Right ventricle myocardium inferior (tissue), 1 donor: ENCODE measurements around the gene RBMXL3. TPM values are rescaled to one million over a fixed set of nuclear protein-coding genes. Genes with fewer than 3 reads are reported as not detected.
"Not testable (repeated sequence)": the region's sequence is repeated elsewhere in the genome, so short reads cannot be mapped to it uniquely, and the experiment has no call there.

ENCODE experiments used
- ATAC-seq: fragments of 200-7000 bp; cut with Tn5 transposase; one replicate; pipeline ENCODE4 v1.9.1; 2020; ENCODE audit warnings: mild to moderate bottlenecking, moderate library complexity
- DNase-seq: peaks from one replicate; pipeline ENCODE4 v3.0.0; 2021; ENCODE audit errors: missing footprints
- intact Hi-C: fragments of 100-400 bp; cut with DNase I; formaldehyde crosslinking; loops from one replicate; pipeline ENCODE4 v1.11.0; 2022
- long read RNA-seq: library from polyadenylated mRNA; unstranded; transcript quantifications from one replicate; pipeline ENCODE4 v2.0.0, GENCODE V29; 2021
- total RNA-seq: library from RNA; stranded (reverse); fragmentation: NEBNext Ultra II Directional; extraction: Animal tissue kit (Norgen Biotek cat#: 25700); gene quantifications from one replicate; pipeline ENCODE4 v1.2.1, GENCODE V29; 2021
- donor health status: DM: no; HTN: yes; CAD: no; lungs with severe emphysema.

Gene RBMXL3
- not detected for total RNA-seq
- long read RNA-seq: 0 reads

DNA sequence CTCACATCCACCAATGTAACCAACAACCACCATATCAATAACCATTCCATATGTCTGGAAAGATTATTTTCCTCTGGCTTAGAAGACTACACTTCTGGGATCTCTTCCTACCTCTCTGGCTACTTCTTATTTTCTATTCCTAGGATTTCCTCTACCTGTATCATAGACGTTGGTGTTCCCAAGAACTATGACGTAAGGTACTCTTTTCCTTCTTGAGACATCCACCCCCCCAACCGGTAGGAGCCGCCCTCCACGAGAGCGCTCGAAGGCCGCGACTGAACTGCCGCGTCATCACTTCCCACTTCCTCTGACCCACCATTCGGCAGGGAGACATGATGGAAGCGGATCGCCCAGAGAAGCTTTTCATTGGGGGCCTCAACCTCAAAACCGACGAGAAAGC lies at the start of gene RBMXL3:
TSS of gene RBMXL3 (plus strand) at position 301 of the 400 bp plus-strand sequence. CDS start at position 333, 32 bp downstream.
- intact Hi-C loops: no loop called here
- DNase-seq (no peak), ATAC-seq (no peak)

DNA sequence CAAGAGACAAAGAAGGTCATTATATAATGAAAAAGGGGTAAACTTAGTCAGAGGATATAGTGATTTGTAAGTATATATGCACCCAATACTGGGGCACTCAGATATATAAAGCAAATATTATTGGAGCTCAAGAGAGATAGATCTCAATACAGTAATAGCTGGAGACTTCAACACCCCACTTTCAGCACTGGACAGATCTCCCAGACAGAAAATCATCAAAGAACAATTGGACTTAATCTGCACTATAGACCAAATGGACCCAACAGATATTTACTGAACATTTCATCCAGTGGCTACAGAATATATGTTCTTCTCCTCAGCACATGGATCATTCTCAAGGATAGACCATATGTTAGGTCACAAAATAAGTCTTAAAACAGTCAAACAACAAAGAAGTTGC lies 47.2 kb upstream of the RBMXL3 start:
- DNase-seq (no peak), ATAC-seq (no peak)
- intact Hi-C loops: loop anchor here (10.0 kb wide), 1 partner anchor 517 kb away; no protein-coding TSS in a partner anchor

GRCh38 chrX:115147220-115147619 lies 42.0 kb upstream of the RBMXL3 start:
- no peak for ATAC-seq
- intact Hi-C loops: loop anchor here (10.0 kb wide), 1 partner anchor 522 kb away; no protein-coding TSS in a partner anchor
- no peak for DNase-seq

- intact Hi-C loops: no loop called here
- no peak for DNase-seq
- no peak for ATAC-seq
These were observed 16.0 kb upstream of the RBMXL3 start for GRCh38 chrX:115173181-115173580.

GRCh38 chrX:115174548-115174947 lies 14.7 kb upstream of the RBMXL3 start:
- DNase-seq: no peak
- intact Hi-C loops: no loop called here

DNA sequence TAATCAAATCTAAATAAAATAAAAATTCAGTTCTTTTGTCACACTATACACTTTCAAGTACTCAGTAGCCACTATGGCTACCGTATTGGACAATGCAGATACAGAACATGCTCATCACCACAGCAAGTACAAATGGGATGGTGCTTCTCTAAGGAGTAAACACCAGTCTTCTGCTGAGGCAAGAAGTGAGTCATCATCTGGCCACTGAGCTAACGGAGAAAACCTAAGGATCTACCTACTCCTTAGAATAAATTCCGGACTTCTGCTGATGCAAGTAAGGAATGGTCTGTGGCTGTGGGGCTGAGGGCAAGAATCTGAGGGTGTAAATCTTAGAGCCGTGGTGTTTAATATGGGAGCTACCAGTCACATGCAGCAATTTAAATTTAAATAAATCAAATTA lies 11.3 kb upstream of the RBMXL3 start:
- intact Hi-C loops: loop anchor here (1.0 kb wide), 1 partner anchor 9 kb away; no protein-coding TSS in a partner anchor
- ATAC-seq (no peak), DNase-seq (no peak)

More at GRCh38 chrX:115174548-115174947, 14.7 kb upstream of the RBMXL3 start:
- ATAC-seq: no peak

- intact Hi-C loops: no loop called here
These were observed 10.7 kb upstream of the RBMXL3 start for GRCh38 chrX:115178473-115178872.

DNA sequence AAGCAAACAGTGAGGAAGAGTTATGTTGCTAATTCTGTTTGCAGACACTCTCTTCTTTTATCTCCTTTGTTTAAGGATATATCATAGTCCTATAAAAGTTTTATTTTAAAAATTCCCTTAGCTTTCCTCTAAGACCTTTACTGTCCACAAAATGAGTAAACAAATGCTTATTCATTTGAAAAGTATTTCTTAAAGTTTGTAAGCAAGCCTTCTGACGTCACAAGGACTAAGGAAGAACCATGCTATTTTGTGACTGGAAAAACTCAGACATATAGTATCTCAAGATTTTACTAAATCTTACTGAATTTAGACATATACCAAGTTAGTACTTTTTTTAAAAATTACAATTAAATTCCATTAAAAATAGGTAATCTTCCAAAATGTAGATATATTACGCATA lies 5.2 kb upstream of the RBMXL3 start:
- intact Hi-C loops: no loop called here
- no peak for DNase-seq
- ATAC-seq: no peak

More at GRCh38 chrX:115178473-115178872, 10.7 kb upstream of the RBMXL3 start:
- ATAC-seq: no peak
- no peak for DNase-seq

GRCh38 chrX:115189646-115190635 lies 731 bp downstream of the RBMXL3 start:
- DNase-seq (no peak), ATAC-seq (no peak)
- intact Hi-C loops: no loop called here

- ATAC-seq (no peak), DNase-seq (no peak)
- intact Hi-C loops: no loop called here
These were observed 1.7 kb downstream of the RBMXL3 start for GRCh38 chrX:115190636-115191489.

DNA sequence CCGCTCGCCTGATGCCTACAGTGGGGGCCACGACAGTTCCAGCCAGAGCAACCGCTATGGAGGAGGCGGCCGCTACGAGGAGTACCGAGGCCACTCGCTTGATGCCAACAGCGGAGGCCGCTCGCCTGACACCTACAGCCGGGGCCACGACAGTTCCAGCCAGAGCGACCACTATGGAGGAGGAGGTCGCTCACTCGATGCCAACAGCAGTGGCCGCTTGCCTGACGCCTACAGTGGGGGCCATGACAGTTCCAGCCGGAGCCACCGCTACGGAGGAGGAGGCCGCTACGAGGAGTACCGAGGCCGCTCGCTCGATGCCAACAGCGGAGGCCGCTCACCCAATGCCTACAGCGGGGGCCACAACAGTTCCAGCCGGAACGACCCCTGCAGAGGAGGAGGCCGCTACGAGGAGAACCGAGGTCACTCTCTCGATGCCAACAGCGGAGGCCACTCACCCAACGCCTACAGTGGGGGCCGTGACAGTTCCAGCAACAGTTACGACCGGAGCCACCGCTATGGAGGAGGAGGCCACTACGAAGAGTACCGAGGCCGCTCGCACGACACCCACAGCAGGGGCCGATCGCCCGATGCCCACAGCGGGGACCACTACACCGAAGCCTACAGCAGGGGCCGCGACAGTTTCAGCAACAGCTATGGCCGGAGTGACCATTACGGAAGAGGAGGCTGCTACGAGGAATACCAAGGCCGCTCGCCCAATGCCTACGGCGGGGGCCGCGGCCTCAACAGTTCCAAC lies 2.5 kb downstream of the RBMXL3 start:
- peak; percentile 50 for DNase-seq
- ATAC-seq: no peak
- intact Hi-C loops: no loop called here

GRCh38 chrX:115192244-115192700 lies 3.1 kb downstream of the RBMXL3 start:
- intact Hi-C loops: no loop called here
- no peak for ATAC-seq
- no peak for DNase-seq

GRCh38 chrX:115204040-115204439 lies 14.8 kb downstream of the RBMXL3 start:
- DNase-seq (no peak), ATAC-seq (no peak)
- intact Hi-C loops: no loop called here

- intact Hi-C loops, ATAC-seq, DNase-seq: not testable (repeated sequence)
These were observed 20.3 kb downstream of the RBMXL3 start for GRCh38 chrX:115209547-115209946.

DNA sequence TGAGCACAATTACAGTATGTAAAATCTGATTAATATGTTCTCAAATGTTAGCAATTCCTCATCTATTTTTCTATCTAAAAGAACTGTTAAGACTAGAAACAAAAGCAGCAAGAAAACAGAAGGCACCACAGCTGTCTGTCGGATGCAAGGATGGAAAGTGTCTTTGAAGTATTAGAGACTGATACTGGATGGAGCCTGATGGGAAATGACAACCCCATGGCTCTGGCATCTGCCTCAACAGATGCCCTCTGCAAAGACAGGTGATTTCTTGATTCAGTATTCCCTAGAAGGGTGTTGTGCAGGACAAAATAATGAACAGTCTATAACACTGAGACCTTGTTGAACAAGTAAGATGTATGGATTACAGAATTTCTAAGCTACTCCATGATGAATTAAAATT lies 24.9 kb downstream of the RBMXL3 start:
- intact Hi-C loops: no loop called here
- no peak for ATAC-seq
- no peak for DNase-seq

GRCh38 chrX:115214605-115215004 lies 25.4 kb downstream of the RBMXL3 start:
- intact Hi-C loops: no loop called here
- ATAC-seq (no peak), DNase-seq (no peak)

GRCh38 chrX:115217346-115217745 lies 28.1 kb downstream of the RBMXL3 start:
- DNase-seq, ATAC-seq, intact Hi-C loops: not testable (repeated sequence)

- ATAC-seq (no peak), DNase-seq (no peak)
- intact Hi-C loops: no loop called here
These were observed 37.7 kb downstream of the RBMXL3 start for GRCh38 chrX:115226929-115227328.
